HAP-1 (cell line): Measurements from ENCODE around the gene SUSD1.
A peak's percentile ranks its signal among the peaks of the same experiment; 100 is the strongest.

Source experiments
- DNase-seq, 2 experiments: peaks; one replicate each; pipeline ENCODE4 v3.0.0-alpha.2; 2016 to 2020; ENCODE audit warnings: low spot score in 2 of 2
- H3K27me3 ChIP-seq: fragments of 250-450 bp; sonication (Bioruptor Pico); 2 replicates; pipeline ENCODE4 v1.5.1; 2020; ENCODE audit warnings: low read depth, mild to moderate bottlenecking, moderate library complexity
- H3K36me3 ChIP-seq: fragments of 250-450 bp; sonication (Bioruptor Pico); replicated peaks from 2 replicates; pipeline ENCODE4 v1.5.1; 2020; ENCODE audit warnings: mild to moderate bottlenecking
- H3K4me1 ChIP-seq: fragments of 250-450 bp; sonication (Bioruptor Pico); 2 replicates; pipeline ENCODE4 v1.5.1; 2020; ENCODE audit warnings: mild to moderate bottlenecking
- H3K4me3 ChIP-seq: fragments of 250-450 bp; sonication (Bioruptor Pico); 2 replicates; pipeline ENCODE4 v1.5.1; 2020; ENCODE audit warnings: mild to moderate bottlenecking, moderate library complexity
- H3K9me3 ChIP-seq: fragments of 250-450 bp; sonication (Bioruptor Pico); 2 replicates; pipeline ENCODE4 v1.5.1; 2020; ENCODE audit warnings: mild to moderate bottlenecking, moderate library complexity
- in situ Hi-C: fragments of 300-500 bp; cut with MboI; formaldehyde crosslinking; loops from 3 replicates; pipeline ENCODE4 v1.14.3; 2020; ENCODE audit warnings: low sequenced_read_pairs, inconsistent platforms, mixed read lengths

The SUSD1 gene

DNA sequence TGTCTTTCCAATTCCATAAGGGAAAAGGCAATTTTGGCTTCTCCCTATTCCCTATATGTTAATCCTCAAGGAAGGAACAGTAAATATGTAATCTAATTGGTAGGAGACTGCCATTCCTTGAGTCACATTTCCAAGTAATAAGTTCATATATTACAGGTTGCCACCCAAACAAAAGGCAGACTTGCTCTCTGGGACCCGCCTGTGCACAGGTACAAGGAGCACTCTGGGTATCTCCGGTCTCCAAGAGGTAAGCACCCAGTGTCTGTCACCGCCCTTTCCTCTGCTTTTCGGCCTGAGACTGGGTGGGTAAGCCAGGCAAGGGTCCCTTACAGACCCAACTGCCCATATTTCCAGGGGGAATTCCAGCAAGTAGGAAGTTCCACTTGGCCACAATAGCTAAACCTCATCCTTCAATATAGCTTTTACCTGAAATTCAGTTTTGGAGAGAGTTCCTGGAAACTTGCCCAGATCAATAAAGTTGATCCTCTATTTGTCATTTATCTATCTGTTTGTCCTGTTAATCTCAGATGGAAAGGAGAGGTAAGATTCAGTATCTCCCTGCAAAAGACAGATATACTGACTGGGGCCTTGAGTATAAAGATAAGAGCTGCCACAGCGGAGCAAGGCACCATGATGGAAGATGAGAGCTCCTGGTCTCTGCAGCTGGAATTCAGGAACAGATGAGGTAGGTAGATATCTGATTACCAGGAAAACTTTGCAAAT is 81.8 kb downstream of the SUSD1 start:
- Histone ChIP-seq H3K4me1 (peaks cover 4% of the 10 kb centered on the region), H3K36me3 (no peaks in the 10 kb centered on the region), H3K4me3 (no peak overlapping the region), H3K27me3 (no peaks in the 10 kb centered on the region), H3K9me3 (no peaks in the 10 kb centered on the region)
- DNase-seq, result no peak
- in situ Hi-C loops, result loop anchor here (25.0 kb wide), 1 partner anchor 744 kb away; no protein-coding TSS in a partner anchor

DNA sequence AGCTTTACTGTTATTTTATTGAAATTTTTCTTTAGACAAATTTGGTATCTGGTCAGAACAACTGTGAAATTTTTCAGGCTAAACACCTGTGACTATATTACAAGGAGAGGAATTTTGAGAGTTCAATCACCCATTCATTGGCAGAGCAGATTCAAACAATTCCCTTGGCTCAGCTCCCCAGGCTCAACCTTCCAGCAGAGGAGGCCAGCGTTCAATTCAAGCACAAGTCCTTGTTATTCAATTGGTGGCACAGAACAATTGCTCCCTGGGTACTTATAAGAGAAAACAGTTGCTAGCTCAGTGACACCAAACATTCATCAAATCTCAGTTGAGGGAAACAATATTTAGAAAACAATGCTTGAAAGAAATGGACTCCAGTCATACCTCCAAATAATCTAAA is 83.3 kb downstream of the SUSD1 start:
- in situ Hi-C loops, result loop anchor here (25.0 kb wide), 1 partner anchor 745 kb away; no protein-coding TSS in a partner anchor

DNA sequence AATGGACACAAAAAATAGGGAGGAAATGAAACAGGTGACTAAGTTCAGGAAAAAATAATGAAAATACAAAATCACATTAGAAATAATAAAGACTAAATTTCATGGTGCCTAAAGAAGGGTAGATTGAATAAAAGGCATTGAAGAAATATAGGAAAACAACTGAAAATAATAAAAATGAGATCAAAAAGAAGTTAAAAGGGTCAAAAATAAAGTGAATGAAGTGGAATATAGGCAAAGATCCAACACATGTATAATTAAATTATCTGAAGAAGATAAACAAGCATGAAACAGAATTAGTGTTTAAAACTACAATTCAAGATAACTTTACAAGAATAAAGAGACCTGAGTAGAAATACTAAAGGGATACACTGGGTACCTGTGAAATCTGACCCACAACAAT is 87.6 kb downstream of the SUSD1 start:
- DNase-seq, result no peak
- in situ Hi-C loops, result loop anchor here (5.0 to 25.0 kb wide), 3 partner anchors 275 to 750 kb away; no protein-coding TSS in a partner anchor
- H3K36me3 ChIP-seq, result no peaks in the 10 kb centered on the region
- H3K4me3 ChIP-seq, result no peak overlapping the region
- H3K9me3 ChIP-seq, result no peaks in the 10 kb centered on the region
- no peaks in the 10 kb centered on the region; the same call in 1 of the 2 replicates for H3K4me1 ChIP-seq
- no peaks in the 10 kb centered on the region for H3K27me3 ChIP-seq

More for the DNA sequence above, 83.3 kb downstream of the SUSD1 start:
- Histone ChIP-seq H3K4me1 (no peaks in the 10 kb centered on the region; the same call in 1 of the 2 replicates), H3K4me3 (no peak overlapping the region), H3K9me3 (no peaks in the 10 kb centered on the region), H3K27me3 (no peaks in the 10 kb centered on the region), H3K36me3 (no peaks in the 10 kb centered on the region)
- DNase-seq, result peak; percentile 64 to 67

DNA sequence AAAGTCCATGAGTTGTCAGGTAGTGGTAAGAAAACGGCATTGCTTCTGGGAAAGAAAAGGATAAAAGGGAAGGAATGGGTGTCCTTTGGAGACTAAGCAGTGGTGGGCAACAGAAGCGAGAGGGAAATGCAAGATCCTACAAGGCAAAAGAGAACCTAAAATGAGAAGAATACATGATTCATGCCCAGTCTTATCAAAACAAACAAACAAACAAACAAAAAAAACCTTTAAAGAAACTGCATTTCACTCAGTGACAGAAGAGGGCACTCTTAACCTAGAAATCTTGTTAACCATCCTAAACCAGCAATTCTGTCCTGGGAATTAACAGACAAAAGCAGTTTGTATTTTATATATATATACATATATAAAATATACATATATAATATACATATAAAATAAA is 88.5 kb downstream of the SUSD1 start:
- Histone ChIP-seq H3K9me3 (no peaks in the 10 kb centered on the region), H3K27me3 (no peaks in the 10 kb centered on the region), H3K4me3 (no peak overlapping the region), H3K36me3 (no peaks in the 10 kb centered on the region), H3K4me1 (no peaks in the 10 kb centered on the region)
- DNase-seq, result peak in 1 of 2 experiments; percentile 32
- in situ Hi-C loops, result loop anchor here (5.0 to 25.0 kb wide), 3 partner anchors 276 to 751 kb away; no protein-coding TSS in a partner anchor

DNA sequence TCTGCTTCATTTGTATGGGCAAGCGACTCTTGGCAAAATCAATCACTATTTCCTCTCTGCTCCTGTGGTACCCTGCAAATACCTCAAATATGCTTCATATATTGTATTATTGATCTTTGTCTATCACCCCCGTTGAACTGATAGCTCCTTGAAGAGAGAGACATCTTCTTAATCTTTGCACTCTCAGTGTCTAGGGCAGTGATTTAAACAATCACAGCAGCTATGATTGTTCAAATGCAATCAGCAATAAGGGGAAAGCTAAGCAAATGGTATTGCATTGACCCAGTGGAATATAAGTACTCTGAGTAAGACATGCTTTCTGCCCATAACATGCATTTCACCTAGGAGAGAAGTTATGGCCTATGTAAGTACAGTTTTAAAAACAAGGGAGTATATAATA is 90.2 kb downstream of the SUSD1 start:
- no peaks in the 10 kb centered on the region for H3K36me3 ChIP-seq

DNA sequence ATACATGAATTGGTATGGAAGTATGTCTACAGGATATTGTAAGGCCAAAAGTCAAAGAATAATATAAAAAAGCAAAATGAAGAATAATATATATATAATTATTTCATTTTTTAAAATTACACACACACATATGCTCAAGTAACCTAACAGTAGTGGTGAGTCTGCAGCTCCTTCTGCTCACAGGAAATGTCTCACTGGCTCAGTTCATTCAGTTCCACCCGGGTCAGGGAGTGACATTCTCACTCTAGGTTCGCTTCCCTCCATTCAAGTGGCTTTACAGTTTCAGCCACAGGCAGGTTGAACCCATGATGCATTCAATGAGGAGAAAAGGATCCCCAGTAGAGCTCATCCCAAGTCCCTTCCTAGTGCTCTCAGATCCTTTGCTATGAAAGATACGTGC is 90.8 kb downstream of the SUSD1 start:
- Histone ChIP-seq H3K36me3 (no peaks in the 10 kb centered on the region), H3K27me3 (no peaks in the 10 kb centered on the region), H3K9me3 (no peaks in the 10 kb centered on the region), H3K4me3 (no peak overlapping the region), H3K4me1 (no peaks in the 10 kb centered on the region)
- DNase-seq, result no peak
- in situ Hi-C loops, result loop anchor here (10.0 to 25.0 kb wide), 2 partner anchors 620 to 753 kb away; no protein-coding TSS in a partner anchor

More for the DNA sequence above, 90.2 kb downstream of the SUSD1 start:
- no peak overlapping the region for H3K4me3 ChIP-seq
- no peak for DNase-seq
- no peaks in the 10 kb centered on the region for H3K9me3 ChIP-seq
- no peaks in the 10 kb centered on the region for H3K4me1 ChIP-seq
- in situ Hi-C loops, result loop anchor here (5.0 to 25.0 kb wide), 3 partner anchors 277 to 752 kb away; no protein-coding TSS in a partner anchor
- H3K27me3 ChIP-seq, result no peaks in the 10 kb centered on the region

DNA sequence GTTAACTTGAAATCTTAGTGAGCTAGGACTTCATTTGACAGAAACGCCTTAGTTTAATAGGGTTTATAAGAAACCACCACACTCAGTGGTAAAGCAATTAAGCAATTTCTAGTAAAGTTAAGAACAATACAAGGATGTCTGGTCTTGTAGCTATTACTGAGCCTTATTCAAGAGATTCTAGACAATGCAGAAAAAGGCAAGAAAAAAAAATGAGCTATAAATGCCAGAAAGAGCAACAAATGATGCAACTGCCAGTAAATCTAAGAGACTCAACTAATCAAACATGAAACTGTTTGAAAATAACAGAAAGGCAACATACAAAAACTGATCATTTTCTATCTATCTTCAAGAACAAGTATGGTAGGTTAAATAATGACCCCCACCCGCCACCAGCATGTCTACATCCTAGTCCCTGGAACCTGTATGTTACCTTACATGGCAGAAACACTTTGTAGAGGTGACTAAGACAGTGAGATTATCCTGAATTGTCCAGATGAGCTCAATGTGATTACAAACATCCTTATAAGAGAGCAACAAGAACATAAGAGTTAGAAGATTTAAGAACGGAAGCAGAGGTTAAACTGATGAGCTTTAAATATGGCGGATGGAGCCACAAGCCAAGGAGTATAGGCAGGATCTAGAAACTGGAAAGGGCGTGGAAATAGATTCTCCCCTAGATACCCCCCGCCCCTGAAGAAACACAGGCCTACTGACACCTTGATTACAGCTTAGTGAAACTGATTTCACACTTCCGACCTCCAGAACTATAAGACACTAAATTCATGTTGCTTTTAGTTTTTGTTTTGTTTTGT is 93.0 kb downstream of the SUSD1 start:
- no peaks in the 10 kb centered on the region for H3K27me3 ChIP-seq
- H3K4me3 ChIP-seq, result no peak overlapping the region
- in situ Hi-C loops, result loop anchor here (10.0 to 25.0 kb wide), 2 partner anchors 623 to 755 kb away; no protein-coding TSS in a partner anchor
- DNase-seq, result no peak
- no peaks in the 10 kb centered on the region for H3K4me1 ChIP-seq
- no peaks in the 10 kb centered on the region for H3K9me3 ChIP-seq
- H3K36me3 ChIP-seq, result no peaks in the 10 kb centered on the region

DNA sequence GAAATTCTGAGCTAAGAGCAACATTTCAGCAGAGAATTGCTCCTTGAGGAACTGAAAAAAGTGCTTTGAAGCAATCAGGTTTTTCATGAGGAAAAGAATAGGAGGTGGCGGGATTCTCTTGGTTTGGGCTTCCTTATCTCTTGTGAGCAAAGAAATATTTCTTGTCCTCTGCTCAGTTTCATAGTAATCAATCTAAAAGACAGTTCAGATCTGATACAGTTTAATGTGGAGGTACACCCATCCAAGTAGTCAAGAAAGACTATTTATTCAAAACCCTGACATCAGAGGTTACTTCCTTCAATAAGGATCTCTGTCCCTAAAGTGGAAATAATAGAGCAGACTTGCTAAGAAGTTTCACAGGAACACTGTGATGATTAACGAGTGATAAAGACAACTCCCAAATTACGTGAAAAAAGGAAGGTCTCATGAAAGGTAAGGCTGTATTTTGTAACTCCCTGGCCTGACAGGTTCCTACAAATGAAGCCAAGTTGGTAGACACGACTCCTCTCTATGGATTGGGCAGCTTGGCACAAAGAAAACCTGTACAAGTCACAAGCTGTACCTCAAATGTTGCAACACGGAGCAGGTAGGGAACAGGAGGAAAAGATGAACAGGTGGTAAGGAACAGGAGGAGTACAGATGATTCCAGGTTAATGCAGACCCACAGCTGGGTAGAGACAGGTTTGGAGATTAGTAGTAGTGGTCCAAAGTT is 94.1 kb downstream of the SUSD1 start:
- Histone ChIP-seq H3K36me3 (no peaks in the 10 kb centered on the region), H3K27me3 (no peaks in the 10 kb centered on the region), H3K9me3 (no peaks in the 10 kb centered on the region), H3K4me3 (no peak overlapping the region), H3K4me1 (no peaks in the 10 kb centered on the region)
- in situ Hi-C loops, result loop anchor here (10.0 to 25.0 kb wide), 2 partner anchors 624 to 756 kb away; no protein-coding TSS in a partner anchor
- DNase-seq, result no peak

DNA sequence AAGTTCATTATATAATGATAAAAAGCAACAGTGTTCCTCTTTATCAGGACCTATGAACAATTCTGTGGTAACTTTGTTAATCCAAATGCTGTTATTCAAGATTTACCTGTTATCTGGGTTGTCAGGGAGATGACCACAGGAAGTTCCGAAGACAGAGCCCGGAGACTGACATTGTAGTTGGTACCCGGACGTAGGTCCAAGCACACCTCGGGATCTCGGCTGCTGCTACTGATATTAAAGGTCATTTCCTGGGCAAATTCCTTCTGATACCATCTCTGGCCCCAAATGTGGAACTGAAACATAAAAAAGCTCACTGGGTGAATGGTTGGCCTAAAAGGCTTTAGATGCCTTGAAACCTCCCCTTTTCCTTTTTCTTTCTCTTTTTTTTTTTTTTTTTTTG is 96.7 kb downstream of the SUSD1 start:
- Histone ChIP-seq H3K36me3 (no peaks in the 10 kb centered on the region), H3K9me3 (no peaks in the 10 kb centered on the region)
- in situ Hi-C loops, result loop anchor here (5.0 to 25.0 kb wide), 2 partner anchors 316 to 759 kb away; no protein-coding TSS in a partner anchor

DNA sequence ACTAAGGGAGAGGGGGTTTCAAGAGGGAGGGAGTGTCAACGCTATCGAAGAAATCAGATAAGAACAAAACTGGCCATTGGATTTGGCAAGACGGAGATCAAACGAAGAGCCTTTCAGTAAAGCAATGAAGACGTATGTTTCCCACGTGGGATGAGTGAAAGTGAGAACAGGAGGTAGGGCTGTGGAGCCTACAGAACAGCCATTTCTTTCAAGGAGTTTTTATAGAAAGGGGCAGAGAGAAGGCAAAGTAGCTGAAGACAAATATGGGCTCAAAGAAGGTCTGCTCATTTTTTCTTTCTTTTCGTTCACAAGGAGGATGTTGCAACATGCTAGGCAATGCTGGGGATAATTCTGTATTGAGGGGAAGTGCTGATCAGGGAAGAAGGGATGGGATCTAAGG is 98.3 kb downstream of the SUSD1 start:
- Histone ChIP-seq H3K4me3 (no peak overlapping the region), H3K36me3 (no peaks in the 10 kb centered on the region), H3K4me1 (no peaks in the 10 kb centered on the region), H3K9me3 (no peaks in the 10 kb centered on the region), H3K27me3 (no peaks in the 10 kb centered on the region)
- in situ Hi-C loops, result loop anchor here (5.0 to 25.0 kb wide), 2 partner anchors 315 to 760 kb away; no protein-coding TSS in a partner anchor
- DNase-seq, result no peak

More for the DNA sequence above, 96.7 kb downstream of the SUSD1 start:
- no peaks in the 10 kb centered on the region for H3K4me1 ChIP-seq
- no peaks in the 10 kb centered on the region for H3K27me3 ChIP-seq
- H3K4me3 ChIP-seq, result no peak overlapping the region
- no peak for DNase-seq

DNA sequence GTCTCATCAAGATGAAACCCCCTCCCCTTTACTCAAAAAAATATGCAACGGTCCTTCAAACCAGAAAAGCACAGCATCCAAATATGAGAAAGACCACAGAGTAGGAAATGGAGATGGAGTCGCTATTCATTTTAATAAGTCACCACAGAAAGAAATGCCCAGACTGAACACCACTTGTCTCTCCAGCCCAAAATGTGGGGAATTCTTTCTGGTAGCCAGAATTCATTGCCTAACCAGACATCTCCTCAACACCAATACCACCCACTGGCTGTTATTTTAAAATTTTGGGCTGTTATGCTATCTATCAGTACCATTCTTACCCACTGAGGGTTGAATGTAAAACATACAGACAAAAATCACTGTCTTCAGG is 100.1 kb downstream of the SUSD1 start:
- no peak for DNase-seq
- no peaks in the 10 kb centered on the region for H3K36me3 ChIP-seq
- no peak overlapping the region for H3K4me3 ChIP-seq
- in situ Hi-C loops, result loop anchor here (5.0 to 25.0 kb wide), 2 partner anchors 313 to 762 kb away; no protein-coding TSS in a partner anchor
- no peaks in the 10 kb centered on the region for H3K27me3 ChIP-seq
- no peaks in the 10 kb centered on the region for H3K9me3 ChIP-seq
- H3K4me1 ChIP-seq, result no peaks in the 10 kb centered on the region

DNA sequence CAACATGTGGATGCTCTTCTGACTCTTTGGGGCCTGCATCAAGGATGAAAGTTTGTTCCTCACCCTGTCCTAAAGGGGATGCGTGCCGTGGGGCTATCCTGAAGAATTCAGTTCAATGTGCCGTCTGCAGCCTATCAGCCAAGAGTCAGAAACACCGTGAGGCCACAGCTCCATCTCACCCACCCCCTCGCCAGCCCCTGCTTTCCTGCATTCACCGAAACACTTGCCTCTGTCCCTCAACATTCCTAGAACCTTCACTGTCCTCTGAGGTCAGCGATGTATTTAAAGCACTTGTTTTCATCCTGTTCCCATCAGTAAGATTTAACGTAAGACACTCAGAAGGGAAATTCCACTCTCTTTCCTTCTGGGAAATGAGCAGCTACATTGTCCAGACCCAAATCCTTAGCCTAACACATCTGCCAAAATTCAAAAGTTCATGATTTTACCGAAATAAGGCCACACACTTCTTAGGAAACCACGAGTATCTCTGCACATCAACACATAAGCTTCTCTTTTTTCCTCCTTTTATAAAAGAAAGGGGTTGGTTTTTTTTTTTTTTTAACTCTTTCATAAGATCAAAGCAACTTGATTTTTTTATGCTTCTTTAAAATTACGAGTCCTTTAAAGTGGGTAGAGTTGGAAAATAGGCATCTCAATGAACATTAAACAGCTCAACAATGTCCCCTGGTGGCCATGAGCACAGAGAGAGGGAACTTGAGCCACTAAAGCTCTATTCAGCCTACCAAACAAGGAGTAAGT is 100.7 kb downstream of the SUSD1 start:
- DNase-seq, result peak; percentile 50 to 74
- in situ Hi-C loops, result loop anchor here (5.0 to 25.0 kb wide), 2 partner anchors 312 to 763 kb away; no protein-coding TSS in a partner anchor
- no peak overlapping the region for H3K4me3 ChIP-seq
- H3K36me3 ChIP-seq, result no peaks in the 10 kb centered on the region
- H3K4me1 ChIP-seq, result no peaks in the 10 kb centered on the region
- H3K9me3 ChIP-seq, result no peaks in the 10 kb centered on the region
- no peaks in the 10 kb centered on the region for H3K27me3 ChIP-seq
